ENCODE measurements around the gene ZBTB47.

The ZBTB47 gene

GRCh38 chr3:42700366-42701288 is 47.1 kb downstream of the ZBTB47 start:
- no peak overlapping the region for H3K4me3 ChIP-seq (ENCODE audit: low read depth in 1 of 2, low read length in 2 of 2)
- no peaks in the 10 kb centered on the region for H3K9me3 ChIP-seq (ENCODE audit: insufficient read depth, low read length, severe bottlenecking)
- no peak overlapping the region for H3K9ac ChIP-seq (ENCODE audit: low read depth, low read length)
- no peaks in the 10 kb centered on the region for H3K79me2 ChIP-seq (ENCODE audit: insufficient read depth, low read length)
- H3K4me2 ChIP-seq (ENCODE audit: insufficient read depth, low read length) = no peak overlapping the region
- H3K36me3 ChIP-seq (ENCODE audit: insufficient read depth, low read length) = no peaks in the 10 kb centered on the region
- TF ChIP-seq CTCF (IDR thresholded peaks at IDR 0.05; ENCODE audit: borderline replicate concordance, extremely low read depth, low read length, poor library complexity, severe bottlenecking) (no peak), EZH2 (IDR thresholded peaks at IDR 0.05; ENCODE audit: borderline replicate concordance, low read depth, low read length, severe bottlenecking) (no peak)
- H3K27ac ChIP-seq (ENCODE audit: low read length) = no peak overlapping the region
- no peak for ATAC-seq (ENCODE audit: insufficient read depth, low read depth)
- no peak for DNase-seq
- H4K20me1 ChIP-seq (ENCODE audit: insufficient read depth, low read length) = peaks cover 23% of the 10 kb centered on the region
- no peak overlapping the region for H2AFZ ChIP-seq (ENCODE audit: low read depth, low read length)
- H3K4me1 ChIP-seq (ENCODE audit: insufficient read depth, low read length) = no peaks in the 10 kb centered on the region
- H3K27me3 ChIP-seq (ENCODE audit: insufficient read depth, low read length, poor library complexity) = no peaks in the 10 kb centered on the region

GRCh38 chr3:42701371-42702065 is 48.0 kb downstream of the ZBTB47 start:
- DNase-seq = peak; percentile 76
- Histone ChIP-seq H2AFZ (ENCODE audit: low read depth, low read length) (no peak overlapping the region), H3K36me3 (ENCODE audit: insufficient read depth, low read length) (no peaks in the 10 kb centered on the region), H3K27ac (ENCODE audit: low read length) (no peak overlapping the region), H3K79me2 (ENCODE audit: insufficient read depth, low read length) (no peaks in the 10 kb centered on the region), H4K20me1 (ENCODE audit: insufficient read depth, low read length) (peaks cover 23% of the 10 kb centered on the region), H3K9me3 (ENCODE audit: insufficient read depth, low read length, severe bottlenecking) (no peaks in the 10 kb centered on the region), H3K4me2 (ENCODE audit: insufficient read depth, low read length) (no peak overlapping the region), H3K4me3 (ENCODE audit: low read depth in 1 of 2, low read length in 2 of 2) (no peak overlapping the region), H3K4me1 (ENCODE audit: insufficient read depth, low read length) (no peaks in the 10 kb centered on the region), H3K27me3 (ENCODE audit: insufficient read depth, low read length, poor library complexity) (peaks cover 3% of the 10 kb centered on the region), H3K9ac (ENCODE audit: low read depth, low read length) (no peak overlapping the region)
- peak; percentile 98 for ATAC-seq (ENCODE audit: insufficient read depth, low read depth)
- TF ChIP-seq EZH2 (IDR thresholded peaks at IDR 0.05; ENCODE audit: borderline replicate concordance, low read depth, low read length, severe bottlenecking) = no peak
- TF ChIP-seq CTCF (IDR thresholded peaks at IDR 0.05; ENCODE audit: borderline replicate concordance, extremely low read depth, low read length, poor library complexity, severe bottlenecking) = no peak

GRCh38 chr3:42702066-42702951 is 48.8 kb downstream of the ZBTB47 start, which contains the start of gene HHATL:
TSS of gene HHATL (minus strand) at chr3:42702798. CDS start at chr3:42700826, 1,972 bp downstream.
- no peaks in the 10 kb centered on the region for H3K36me3 ChIP-seq (ENCODE audit: insufficient read depth, low read length)
- TF ChIP-seq EZH2 (IDR thresholded peaks at IDR 0.05; ENCODE audit: borderline replicate concordance, low read depth, low read length, severe bottlenecking) (no peak), CTCF (IDR thresholded peaks at IDR 0.05; ENCODE audit: borderline replicate concordance, extremely low read depth, low read length, poor library complexity, severe bottlenecking) (no peak)
- no peaks in the 10 kb centered on the region for H3K4me1 ChIP-seq (ENCODE audit: insufficient read depth, low read length)
- no peak within 1 kb of the TSS for H3K4me2 ChIP-seq (ENCODE audit: insufficient read depth, low read length)
- ATAC-seq (ENCODE audit: insufficient read depth, low read depth) (no peak), DNase-seq (no peak)
- no peaks in the 10 kb centered on the region for H3K79me2 ChIP-seq (ENCODE audit: insufficient read depth, low read length)
- H2AFZ ChIP-seq (ENCODE audit: low read depth, low read length) = no peak within 1 kb of the TSS
- H3K27ac ChIP-seq (ENCODE audit: low read length) = no peak within 1 kb of the TSS
- no peaks in the 10 kb centered on the region for H3K9me3 ChIP-seq (ENCODE audit: insufficient read depth, low read length, severe bottlenecking)
- H3K27me3 ChIP-seq (ENCODE audit: insufficient read depth, low read length, poor library complexity) = peaks cover 3% of the 10 kb centered on the region
- no peak within 1 kb of the TSS for H3K4me3 ChIP-seq (ENCODE audit: low read depth in 1 of 2, low read length in 2 of 2)
- H3K9ac ChIP-seq (ENCODE audit: low read depth, low read length) = no peak within 1 kb of the TSS
- peaks cover 23% of the 10 kb centered on the region for H4K20me1 ChIP-seq (ENCODE audit: insufficient read depth, low read length)

Data from DND-41 (cell line).